Measurements from ENCODE around the gene KCNJ2. TPM values are rescaled to one million over a fixed set of nuclear protein-coding genes. Genes with fewer than 3 reads are reported as not detected.

Gene KCNJ2
- 8.6 and 61.5 TPM in 2 replicates for total RNA-seq

DNA sequence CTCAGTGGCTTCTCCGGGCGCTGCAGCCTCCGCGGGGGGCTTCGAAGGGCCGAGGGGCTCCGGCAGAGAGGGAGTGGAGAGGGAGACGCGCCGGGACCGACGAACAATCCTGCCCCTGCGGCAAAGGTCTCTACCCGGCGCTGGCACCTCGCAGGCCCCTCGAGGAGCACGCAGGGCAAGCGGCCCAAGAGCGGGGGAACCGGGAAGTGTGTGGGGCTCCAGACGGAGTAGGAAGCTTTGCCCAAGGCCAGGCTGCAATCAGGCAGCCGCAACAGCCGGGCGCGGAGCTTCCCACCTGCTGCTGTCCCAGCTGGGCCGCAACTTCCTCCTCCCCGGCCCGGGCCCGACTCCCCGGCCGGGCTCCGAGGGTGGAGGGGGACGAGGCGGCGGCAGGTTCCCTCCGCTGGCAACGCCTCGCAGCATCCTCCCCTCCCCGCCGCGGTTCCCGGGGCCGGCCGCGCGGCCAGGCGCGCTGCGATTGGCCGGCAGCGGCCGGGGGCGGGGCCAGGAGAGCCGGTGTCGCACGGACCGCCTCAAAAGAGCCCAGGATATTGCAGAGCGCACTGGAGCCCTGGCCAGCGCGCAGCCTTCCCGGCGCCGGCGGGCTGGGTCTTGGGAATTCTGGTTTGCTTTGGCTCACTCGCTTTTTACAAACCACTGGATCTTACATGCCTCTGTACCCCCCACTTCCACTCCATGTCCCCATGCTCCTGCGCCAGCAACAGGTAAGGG, at the start of gene KCNJ2:
Gene KCNJ2 (plus strand): TSS at position 556 of the 732 bp plus-strand sequence. CDS start 5,508 bp downstream, outside the sequence.

Other genes starting within 250 kb of the KCNJ2 start
- gene KCNJ16, start 94.3 kb upstream of the KCNJ2 start, total RNA-seq, result under 0.01 TPM in 1 of 2 replicates, not detected in the other

All from smooth muscle cell of trachea (primary cell).